CD4-positive, alpha-beta T cell treated with Interleukin-17A for 1 hour (primary cell): Measurements from ENCODE around the gene ASCC3.
"Not testable (repeated sequence)": the region's sequence is repeated elsewhere in the genome, so short reads cannot be mapped to it uniquely, and the experiment has no call there.

Experiments
- DNase-seq: peaks from one replicate; pipeline ENCODE4 v3.0.0-alpha.2; 2020

ASCC3 gene

GRCh38 chr6:100886076-100886475 is 4.9 kb upstream of the ASCC3 start:
- DNase-seq, result no peak

GRCh38 chr6:100883347-100883746 is 2.2 kb upstream of the ASCC3 start:
- DNase-seq, result no peak

DNA sequence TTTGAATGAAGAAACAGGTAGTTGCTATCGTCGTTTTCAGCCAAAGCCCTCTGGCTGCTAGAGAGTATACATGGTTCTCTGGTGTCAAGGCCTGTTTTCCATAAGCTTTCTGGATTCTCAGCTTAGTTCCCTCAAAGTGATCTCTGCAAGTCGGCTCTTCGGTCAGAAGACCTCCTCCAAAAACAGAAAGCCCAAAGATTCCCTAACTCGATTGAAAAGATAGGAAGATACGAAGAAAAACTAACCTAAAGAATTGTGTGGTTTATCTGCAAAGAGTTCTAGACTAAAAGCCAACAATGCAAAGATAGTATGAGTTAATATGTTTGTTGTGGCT is 545 bp upstream of the ASCC3 start:
- no peak for DNase-seq

- DNase-seq, result no peak
Observed at GRCh38 chr6:100880149-100880852, 828 bp downstream of the ASCC3 start.

DNA sequence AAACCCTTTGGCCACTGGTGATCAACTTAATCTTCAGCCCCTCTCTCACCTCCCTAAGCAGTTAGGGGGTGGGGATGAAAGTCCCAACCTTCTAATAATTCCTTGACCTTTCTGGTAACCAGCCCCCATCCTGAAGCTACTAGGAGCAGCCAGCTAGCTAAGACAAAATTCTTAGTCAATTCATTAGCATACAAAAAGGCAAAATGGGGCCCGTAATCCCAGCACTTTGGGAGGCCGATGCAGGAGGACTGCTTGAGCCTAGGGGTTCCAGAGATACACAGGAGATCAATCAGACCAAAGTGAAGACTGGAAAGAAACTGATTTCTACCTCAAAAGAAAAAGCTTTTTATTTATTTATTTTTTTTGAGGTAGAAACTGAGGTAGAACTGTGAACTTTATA is 1.8 kb downstream of the ASCC3 start:
- no peak for DNase-seq

DNA sequence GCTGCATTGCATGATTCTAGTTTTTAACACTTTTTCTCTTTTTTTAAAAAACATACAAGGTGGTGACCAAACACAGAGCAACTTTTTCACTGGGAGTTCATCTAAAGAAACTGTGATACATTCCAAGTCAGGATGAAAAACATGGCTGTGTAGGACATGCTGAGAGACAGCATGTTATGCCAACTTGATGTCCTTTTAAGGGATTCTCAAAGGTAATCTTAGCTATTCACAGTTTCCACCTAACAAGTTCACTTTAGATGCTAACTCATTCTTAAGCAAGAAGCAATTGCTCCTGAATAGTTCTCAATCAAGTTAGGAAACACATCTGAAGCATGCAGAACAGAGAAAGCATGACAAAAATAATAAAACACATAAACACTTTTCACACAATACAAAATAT is 3.3 kb downstream of the ASCC3 start:
- DNase-seq, result no peak

- no peak for DNase-seq
Observed at GRCh38 chr6:100876251-100876650, 4.9 kb downstream of the ASCC3 start.

GRCh38 chr6:100865525-100865924 is 15.6 kb downstream of the ASCC3 start:
- DNase-seq, result no peak

DNA sequence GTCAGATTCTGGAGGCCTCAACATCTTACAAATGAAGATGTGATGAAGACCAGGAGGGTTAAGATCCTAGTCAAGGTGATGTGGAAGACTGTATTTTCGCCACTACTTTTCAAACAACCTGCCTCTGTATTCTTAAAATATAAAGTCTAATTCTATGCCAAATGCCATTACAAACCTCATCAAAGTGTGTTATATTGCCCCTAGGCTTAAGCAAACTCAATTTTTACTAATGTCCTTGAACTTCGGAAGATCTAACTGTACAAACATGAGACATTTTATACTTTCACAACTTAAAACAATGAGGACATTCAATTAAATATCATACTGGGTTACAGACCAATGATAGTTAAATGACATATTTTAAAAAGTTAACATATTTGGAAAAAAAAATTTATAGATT is 19.1 kb downstream of the ASCC3 start:
- no peak for DNase-seq

DNA sequence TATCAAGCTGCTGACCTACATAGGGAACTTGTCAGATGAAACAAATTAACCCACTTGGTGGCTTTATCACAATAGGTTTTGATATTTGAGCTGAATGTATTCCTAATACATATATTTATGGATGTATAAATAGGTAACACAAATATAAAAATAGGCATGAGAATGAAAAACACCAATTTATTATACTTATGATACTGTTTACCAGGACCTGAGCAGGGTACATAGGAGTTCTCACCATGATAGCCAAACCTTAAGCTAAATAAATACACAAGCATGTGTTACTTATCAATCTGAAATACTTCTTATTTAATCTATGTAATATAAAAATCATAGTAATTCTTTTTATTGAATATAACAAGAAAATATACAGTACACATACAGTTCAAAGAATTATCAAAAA is 25.0 kb downstream of the ASCC3 start:
- no peak for DNase-seq

DNA sequence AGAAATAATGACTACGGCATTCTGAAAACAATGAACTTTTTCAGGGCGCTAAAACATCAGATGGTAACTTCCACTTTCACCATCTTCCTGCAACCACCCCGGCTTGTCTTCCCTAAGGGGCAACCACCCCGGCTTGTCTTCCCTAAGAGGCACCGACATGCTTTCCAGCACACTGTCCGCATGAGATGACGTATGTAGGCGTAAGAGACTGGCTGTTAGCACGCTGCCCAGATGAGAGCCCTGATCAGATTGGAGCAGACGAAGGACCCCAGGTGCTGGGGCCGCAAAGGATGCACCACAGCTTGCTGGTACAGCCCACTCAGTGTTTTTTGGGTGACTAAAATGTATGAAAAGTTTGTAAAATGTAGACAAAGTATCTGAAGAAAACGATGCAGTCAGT is 29.3 kb downstream of the ASCC3 start:
- no peak for DNase-seq

GRCh38 chr6:100850174-100850573 is 31.0 kb downstream of the ASCC3 start:
- no peak for DNase-seq

DNA sequence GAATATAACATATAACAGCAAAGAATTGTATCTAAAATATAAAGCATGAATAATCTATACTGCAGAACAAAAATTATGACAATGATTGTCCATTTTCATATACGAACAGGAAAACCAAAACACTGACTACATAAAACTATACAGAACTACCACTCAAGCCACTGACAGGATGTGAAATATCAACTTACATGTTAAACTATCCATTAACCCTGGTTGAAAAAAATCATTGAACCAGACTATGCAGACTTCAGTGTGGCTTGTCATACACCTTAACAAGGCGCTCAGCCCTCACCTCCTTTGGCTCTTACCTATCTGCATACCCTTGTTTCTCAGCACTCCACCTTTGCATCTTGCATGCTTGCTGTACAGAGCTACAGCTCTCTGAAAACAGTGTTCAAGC is 34.9 kb downstream of the ASCC3 start:
- no peak for DNase-seq

- no peak for DNase-seq
Observed at GRCh38 chr6:100845676-100846075, 35.5 kb downstream of the ASCC3 start.

- no peak for DNase-seq
Observed at GRCh38 chr6:100839419-100839818, 41.7 kb downstream of the ASCC3 start.

DNA sequence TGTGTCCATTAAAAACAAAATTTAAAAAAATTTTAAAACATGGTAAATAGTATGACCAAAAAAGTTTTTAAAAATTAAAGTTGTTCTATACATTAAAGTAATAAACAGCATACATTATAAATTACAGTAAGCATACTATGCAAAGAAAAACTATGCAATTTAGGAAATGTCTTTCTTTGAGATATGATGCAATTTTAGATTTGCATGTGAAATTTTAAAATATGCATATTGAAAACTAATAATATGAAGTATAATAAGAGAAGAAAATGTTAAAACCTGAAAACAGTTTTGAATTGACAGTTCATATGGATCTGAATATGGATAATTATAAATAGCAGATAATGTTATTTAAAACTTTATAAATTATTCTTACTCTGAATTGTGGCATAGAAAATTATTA is 43.1 kb downstream of the ASCC3 start:
- DNase-seq, result no peak

- DNase-seq, result no peak
Observed at GRCh38 chr6:100833972-100834574, 47.1 kb downstream of the ASCC3 start.

DNA sequence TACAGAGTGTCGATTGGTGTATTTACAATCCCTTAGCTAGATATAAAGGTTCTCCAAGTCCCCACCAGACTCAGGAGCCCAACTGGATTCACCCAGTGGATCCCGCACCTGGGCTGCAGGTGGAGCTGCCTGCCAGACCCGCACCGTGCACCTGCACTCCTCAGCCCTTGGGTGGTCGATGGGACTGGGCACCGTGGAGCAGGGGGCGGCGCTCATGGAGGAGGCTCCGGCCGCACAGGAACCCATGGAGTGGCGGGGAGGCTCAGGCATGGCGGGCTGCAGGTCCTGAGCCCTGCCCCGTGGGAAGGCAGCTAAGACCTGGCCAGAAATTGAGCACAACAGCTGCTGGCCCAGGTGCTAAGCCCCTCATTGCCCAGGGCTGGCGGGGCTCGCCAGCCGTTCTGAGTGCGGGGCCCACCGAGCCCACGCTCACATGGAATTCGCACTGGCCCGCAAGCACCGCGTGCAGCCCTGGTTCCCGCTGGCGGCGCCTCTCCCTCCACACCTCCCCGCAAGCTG is 52.0 kb downstream of the ASCC3 start:
- not testable (repeated sequence) for DNase-seq

- no peak for DNase-seq
Observed at GRCh38 chr6:100823041-100823440, 58.1 kb downstream of the ASCC3 start.

DNA sequence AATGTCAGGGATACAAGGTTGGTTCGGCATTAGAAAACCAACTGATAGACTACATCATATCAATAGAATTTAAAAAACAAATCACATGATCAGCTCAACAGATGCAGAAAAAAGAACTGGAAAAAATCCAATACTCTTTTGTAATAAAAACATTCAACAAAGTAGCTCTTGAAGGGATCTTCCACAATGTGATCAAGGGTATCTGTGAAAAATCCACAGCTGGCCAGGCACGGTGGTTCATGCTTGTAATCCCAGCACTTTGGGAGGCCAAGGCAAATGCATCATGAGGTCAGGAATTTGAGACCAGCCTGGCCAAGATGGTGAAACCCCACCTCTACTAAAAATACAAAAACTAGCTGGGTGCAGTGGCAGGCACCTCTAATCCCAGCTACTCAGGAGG is 63.1 kb downstream of the ASCC3 start:
- no peak for DNase-seq

DNA sequence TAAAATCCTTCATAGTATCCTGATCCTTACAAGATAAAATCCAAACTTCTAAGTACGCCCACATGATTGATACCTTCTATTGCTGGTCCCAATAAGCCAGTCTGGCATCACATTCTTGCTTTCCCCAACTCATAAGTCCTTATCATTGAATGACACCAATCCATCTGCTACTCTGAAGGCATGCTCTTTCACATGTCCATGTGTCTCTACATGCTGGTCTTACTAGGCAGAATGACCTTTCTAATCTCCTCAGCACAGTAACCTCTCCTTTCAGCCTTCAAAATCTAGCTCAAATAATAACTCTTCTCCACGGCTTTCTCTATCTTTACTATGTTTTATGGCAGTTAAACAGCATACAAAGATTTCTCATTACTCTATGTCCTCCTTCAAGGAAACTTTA is 71.1 kb downstream of the ASCC3 start:
- DNase-seq, result no peak

DNA sequence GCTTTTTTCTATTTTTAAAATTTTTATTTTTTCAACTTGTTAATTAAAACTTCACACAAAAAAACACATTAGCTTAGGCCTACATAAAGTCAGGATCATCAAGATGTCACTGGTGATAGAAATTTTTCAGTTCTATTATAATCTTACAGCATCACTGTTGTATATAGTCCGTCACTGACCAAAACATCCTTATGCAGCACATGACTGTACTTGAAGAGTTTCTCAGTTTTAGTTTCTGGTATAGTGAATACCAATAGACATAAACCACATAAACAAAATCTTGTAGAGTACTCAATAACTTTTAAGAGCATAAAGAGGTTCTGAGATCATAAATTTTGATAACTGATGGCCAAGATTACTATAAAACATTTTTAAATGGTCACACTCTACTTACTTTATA is 71.8 kb downstream of the ASCC3 start:
- DNase-seq, result no peak

DNA sequence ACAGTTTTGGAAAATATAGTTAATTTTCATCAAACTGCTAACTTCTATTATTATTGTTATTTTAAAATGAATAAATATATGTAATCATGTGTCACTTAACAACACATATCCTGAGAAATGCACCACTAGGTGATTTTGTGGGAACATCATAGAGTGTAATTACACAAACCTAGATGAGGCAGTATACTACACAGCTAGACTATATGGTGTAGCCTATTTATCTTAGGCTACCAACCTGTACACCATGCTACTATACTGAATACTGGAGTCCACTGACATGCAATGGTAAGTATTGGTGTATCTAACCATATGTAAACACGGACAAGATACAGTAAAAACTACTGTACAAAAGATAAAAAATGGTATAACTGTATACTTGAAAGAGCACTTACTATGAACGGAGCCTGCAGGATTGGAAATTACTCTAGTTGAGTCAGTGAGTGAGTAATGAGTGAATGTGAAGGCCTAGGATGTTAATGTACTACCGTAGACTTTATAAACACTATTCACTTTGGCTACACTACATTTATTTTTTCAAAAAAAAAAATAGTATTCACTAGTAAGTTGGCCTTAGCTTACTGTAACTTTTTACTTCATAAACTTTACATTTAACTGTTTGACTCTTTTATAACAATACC is 72.4 kb downstream of the ASCC3 start:
- no peak for DNase-seq

DNA sequence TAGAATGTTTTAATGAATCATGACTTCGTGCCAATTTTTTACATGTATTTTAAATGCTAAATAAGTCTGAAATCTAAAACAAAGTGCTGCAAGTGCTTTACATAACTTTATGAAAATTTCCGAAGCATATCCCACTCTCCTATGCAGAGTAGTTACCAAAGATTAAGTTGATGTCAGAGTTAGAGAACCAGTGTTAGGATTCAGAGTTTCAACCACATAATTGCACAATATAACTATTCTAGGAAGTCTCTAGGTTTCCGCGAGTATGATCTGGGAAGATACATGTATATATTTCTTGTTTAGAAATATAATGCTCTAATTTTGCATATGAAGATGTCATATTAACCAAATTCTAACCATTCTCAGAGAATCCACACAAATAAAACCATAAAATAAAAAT is 74.8 kb downstream of the ASCC3 start:
- DNase-seq, result no peak
